Brain microvascular endothelial cell (primary cell): Measurements from ENCODE around the gene LRRN3.

Experiments used
- DNase-seq: peaks from one replicate; pipeline ENCODE4 v3.0.0-alpha.2; 2020
- H3K27ac ChIP-seq: fragments of 250-450 bp; sonication (Bioruptor Pico); 2 replicates; pipeline ENCODE4 v1.5.1; 2020; ENCODE audit warnings: mild to moderate bottlenecking, moderate library complexity
- H3K27me3 ChIP-seq: fragments of 250-450 bp; sonication (Bioruptor Pico); replicated peaks from 2 replicates; pipeline ENCODE4 v1.5.1; 2020; ENCODE audit warnings: mild to moderate bottlenecking
- H3K36me3 ChIP-seq: fragments of 250-450 bp; sonication (Bioruptor Pico); replicated peaks from 2 replicates; pipeline ENCODE4 v1.5.1; 2020; ENCODE audit warnings: mild to moderate bottlenecking
- H3K4me3 ChIP-seq: 2 replicates; pipeline ENCODE4 v1.5.1; 2011; ENCODE audit warnings: low read depth, mild to moderate bottlenecking, control low read depth, low read length, moderate library complexity
- in situ Hi-C: cut with HindIII; loops from 2 replicates; pipeline ENCODE4 v1.10.0; 2017; ENCODE audit warnings: low sequenced_read_pairs, low pct_ligation_motif_present
- TF ChIP-seq, protein P1 (sequence below): IDR thresholded peaks from 2 replicates; pipeline ENCODE4 v1.5.1; 2011; ENCODE audit warnings: low read depth, mild to moderate bottlenecking, moderate library complexity, low read length, control low read depth, inconsistent platforms; ENCODE audit errors: missing control alignments

LRRN3 gene

DNA sequence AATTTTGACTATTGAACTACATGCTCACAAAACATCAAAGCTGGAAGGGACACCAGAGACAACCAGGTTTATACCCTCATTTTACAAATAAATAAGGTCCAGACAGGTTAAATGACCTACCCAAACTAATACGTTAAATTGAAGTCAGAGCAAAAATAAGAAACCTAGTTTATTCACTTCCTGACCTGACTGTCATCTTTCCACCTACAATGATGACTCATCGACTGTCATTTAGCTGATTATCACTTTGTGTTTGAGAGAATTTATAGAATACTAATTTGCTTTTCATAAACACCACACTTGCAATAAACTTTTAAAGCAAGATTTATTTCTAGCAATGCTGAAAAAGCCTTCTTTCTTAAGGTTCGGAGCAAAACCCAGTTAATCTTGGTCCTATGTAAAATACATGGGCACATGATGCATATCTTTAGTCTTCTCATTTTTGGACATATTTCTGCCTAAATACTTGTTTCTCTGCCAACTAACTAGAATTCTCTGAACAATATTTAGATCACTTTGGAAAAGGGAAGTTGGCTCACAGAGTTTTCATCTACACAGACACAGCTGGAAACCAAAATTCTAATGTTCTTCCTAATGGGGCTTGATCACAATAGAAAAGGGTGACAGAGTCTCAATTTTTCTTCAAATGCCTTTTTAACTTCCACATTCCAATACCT lies 16.7 kb upstream of the LRRN3 start:
- TF ChIP-seq, protein P1, sequence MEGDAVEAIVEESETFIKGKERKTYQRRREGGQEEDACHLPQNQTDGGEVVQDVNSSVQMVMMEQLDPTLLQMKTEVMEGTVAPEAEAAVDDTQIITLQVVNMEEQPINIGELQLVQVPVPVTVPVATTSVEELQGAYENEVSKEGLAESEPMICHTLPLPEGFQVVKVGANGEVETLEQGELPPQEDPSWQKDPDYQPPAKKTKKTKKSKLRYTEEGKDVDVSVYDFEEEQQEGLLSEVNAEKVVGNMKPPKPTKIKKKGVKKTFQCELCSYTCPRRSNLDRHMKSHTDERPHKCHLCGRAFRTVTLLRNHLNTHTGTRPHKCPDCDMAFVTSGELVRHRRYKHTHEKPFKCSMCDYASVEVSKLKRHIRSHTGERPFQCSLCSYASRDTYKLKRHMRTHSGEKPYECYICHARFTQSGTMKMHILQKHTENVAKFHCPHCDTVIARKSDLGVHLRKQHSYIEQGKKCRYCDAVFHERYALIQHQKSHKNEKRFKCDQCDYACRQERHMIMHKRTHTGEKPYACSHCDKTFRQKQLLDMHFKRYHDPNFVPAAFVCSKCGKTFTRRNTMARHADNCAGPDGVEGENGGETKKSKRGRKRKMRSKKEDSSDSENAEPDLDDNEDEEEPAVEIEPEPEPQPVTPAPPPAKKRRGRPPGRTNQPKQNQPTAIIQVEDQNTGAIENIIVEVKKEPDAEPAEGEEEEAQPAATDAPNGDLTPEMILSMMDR = no peak
- DNase-seq = no peak
- in situ Hi-C loops = no loop called here

DNA sequence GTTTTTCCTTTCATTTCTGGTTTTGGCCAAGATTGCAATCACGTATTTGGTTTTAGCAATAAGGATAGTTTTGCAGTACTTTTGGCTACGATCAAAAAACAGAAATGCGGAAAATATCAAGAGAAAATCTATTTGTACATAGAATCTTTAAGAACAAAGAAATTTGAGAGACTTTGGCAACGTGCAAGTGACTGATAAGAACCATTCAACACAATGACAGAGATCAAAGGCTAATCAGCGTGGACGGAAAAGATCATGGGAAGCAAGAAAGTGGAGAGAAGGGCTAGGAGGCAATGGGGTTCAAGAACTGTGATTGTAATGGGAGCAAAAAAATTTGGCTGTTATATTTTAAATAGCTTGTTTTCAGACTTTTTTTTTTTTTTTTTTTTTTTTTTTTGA lies 16.2 kb upstream of the LRRN3 start:
- in situ Hi-C loops = no loop called here
- H3K27ac ChIP-seq = no peak overlapping the region
- no peaks in the 10 kb centered on the region for H3K36me3 ChIP-seq
- no peak for DNase-seq
- TF ChIP-seq, protein P1 = no peak
- H3K4me3 ChIP-seq = no peak overlapping the region
- H3K27me3 ChIP-seq = no peaks in the 10 kb centered on the region

More for the DNA sequence above, 16.7 kb upstream of the LRRN3 start:
- H3K27ac ChIP-seq = no peak overlapping the region
- no peak overlapping the region for H3K4me3 ChIP-seq
- H3K36me3 ChIP-seq = no peaks in the 10 kb centered on the region
- no peaks in the 10 kb centered on the region for H3K27me3 ChIP-seq

DNA sequence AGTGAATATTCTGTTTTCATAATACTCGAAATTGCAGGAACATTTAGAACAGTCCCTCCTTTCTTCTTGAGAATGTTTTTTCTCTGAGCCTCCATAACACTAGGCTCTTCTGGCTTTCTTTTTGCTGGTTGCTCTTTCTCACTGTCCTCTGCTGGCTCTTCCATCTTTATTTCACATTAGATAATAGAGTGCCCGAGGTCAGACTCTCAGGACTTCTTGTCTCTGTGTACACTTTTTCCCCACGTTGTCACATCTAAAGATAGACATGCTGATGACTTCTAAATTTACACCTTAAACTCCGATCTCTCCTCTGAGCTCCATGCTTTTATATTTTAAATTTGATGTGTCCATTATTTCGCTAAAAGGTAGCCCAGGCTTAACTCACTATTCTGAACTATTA lies 15.4 kb upstream of the LRRN3 start:
- H3K27ac ChIP-seq = no peak overlapping the region
- DNase-seq = no peak
- in situ Hi-C loops = no loop called here
- H3K36me3 ChIP-seq = no peaks in the 10 kb centered on the region
- TF ChIP-seq, protein P1 = no peak
- H3K27me3 ChIP-seq = no peaks in the 10 kb centered on the region
- no peak overlapping the region for H3K4me3 ChIP-seq

DNA sequence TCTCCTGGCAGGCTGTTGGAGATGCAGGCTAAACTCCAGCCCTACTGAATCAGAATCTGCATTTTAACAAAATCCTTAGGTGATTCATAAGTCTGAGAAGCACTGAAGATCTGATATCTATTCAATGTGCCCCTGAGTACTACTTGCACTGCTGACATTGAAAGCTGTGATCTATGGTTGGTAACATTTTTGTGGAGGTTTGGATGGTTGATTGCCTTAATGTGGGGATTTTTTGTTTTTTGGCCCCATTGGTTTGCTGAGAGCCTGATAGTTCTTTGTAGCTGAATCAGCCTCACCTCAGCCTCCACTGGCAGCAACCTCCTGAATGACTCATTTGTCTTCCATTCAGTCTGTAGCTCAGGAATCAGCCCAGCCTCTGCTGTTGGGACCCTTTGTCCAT lies 14.7 kb upstream of the LRRN3 start:
- no peaks in the 10 kb centered on the region for H3K36me3 ChIP-seq
- TF ChIP-seq, protein P1 = no peak
- H3K27ac ChIP-seq = no peak overlapping the region
- no peaks in the 10 kb centered on the region for H3K27me3 ChIP-seq
- in situ Hi-C loops = no loop called here
- DNase-seq = peak; percentile 66
- H3K4me3 ChIP-seq = no peak overlapping the region

DNA sequence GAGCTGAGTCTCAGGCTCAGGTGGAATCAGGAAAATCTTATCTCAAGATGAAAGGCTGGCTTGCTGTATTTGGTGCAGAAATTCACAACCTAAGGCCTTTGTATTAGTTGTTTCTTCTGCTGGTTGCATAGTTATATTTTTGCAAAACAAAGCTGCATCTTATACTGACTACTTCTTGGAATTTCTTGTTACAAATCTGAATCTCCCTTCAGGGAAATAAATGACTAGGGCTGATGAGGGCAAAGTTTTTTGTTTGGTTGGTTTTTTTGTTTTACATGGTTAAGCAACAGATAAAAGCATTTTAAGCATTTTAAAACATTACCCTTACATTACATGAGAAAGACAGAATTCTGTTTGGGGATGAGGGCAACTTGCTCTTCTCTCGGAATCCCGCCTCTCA lies 13.9 kb upstream of the LRRN3 start:
- in situ Hi-C loops = no loop called here
- DNase-seq = no peak
- H3K4me3 ChIP-seq = no peak overlapping the region
- TF ChIP-seq, protein P1 = no peak
- H3K27ac ChIP-seq = no peak overlapping the region
- H3K27me3 ChIP-seq = no peaks in the 10 kb centered on the region
- H3K36me3 ChIP-seq = no peaks in the 10 kb centered on the region

DNA sequence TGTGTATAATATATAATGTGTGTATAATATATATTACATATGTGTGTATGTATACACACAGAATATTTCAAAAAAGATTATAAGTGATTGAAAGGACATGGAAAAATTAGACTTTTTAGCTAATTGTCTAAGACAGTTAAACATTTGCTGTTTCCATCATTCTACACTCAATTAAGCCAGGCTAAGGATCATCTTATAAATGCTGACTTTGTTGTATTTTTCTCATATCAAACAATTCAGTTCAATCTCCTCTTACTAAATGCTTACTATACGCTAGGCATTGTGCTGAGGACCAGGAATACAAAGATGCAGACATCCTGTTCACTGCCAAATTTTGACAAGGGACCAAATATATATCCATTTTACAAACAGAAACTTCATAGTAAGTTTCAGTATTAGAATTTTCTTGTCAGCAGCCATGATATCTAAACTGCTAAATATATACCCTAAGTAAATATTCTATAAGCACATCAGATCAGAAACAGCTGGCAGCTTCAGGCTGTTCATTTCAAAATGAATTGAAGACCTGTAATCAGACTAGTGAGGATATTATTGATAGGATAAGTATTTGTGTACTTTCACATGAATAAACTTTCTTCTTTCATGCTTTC lies 10.3 kb upstream of the LRRN3 start:
- no peak for DNase-seq
- Histone ChIP-seq H3K4me3 (no peak overlapping the region), H3K27me3 (no peaks in the 10 kb centered on the region), H3K27ac (no peak overlapping the region), H3K36me3 (no peaks in the 10 kb centered on the region)
- TF ChIP-seq, protein P1 = no peak
- in situ Hi-C loops = no loop called here
